NCI-H146 treated with DMSO at 0.1 percent for 48 hours (cell line): Measurements from ENCODE around the gene EVA1C.
A peak's percentile ranks its signal among the peaks of the same experiment; 100 is the strongest.
"Not testable (repeated sequence)": the region's sequence is repeated elsewhere in the genome, so short reads cannot be mapped to it uniquely, and the experiment has no call there.

Experiments
- DNase-seq: peaks from one replicate; lab custom pipeline; 2025; ENCODE audit not compliant: unreplicated experiment; lab: John Stamatoyannopoulos, UW

Gene EVA1C

GRCh38 chr21:32492376-32492775, 79.9 kb downstream of the EVA1C start:
- DNase-seq, result no peak

DNA sequence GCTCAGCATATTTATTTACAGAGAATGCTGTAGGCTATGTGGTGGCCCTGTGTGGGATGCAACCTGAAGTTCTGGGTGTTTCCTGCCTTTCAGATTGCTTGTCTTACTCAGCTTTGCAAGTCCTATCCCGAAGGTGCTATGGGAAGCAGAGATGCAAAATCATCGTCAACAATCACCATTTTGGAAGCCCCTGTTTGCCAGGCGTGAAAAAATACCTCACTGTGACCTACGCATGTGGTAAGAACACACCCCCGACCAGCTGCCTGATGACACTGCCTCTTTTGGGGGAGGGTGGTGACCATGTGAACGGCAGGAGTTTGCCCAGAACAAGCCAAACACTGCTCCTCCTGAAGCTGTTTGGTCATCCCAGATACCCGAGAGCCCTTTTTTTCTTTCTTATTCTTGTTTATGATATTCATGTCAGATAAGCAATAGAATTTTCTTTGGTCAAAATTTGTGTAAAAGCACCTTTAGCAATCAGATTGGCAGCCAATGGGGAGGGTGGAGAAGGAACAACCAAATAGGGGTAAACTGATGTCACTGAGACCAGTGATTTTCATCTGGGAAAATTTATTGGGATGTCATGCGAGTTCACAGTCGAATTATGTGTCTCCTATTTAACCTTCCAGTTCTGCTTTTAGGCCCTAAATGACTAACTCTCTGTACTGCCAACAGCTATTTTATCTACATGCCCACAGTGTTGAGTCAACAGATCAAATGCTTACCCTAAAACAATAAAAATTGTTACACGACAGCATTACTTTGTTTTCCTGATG, 82.6 kb downstream of the EVA1C start:
- no peak for DNase-seq

DNA sequence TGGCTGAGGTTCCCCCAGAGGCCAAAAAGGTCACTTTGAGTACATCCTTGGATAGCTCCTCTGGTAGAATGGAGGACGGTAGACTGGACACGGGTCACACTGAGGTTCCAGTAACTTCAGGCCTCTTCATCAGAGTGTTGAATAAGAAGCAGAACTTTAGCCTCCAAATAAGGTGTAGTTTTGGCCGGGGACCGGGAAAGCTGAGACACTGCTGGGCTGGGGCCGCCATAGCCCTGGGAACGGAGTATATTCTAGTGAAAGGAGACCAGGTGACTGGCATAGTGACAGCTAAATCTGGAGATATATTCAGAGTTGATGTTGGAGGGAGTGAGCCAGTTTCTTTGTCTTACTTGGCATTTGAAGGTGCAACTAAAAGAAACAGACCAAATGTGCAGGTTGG, 84.1 kb downstream of the EVA1C start:
- DNase-seq, result no peak

GRCh38 chr21:32499249-32500055, 86.9 kb downstream of the EVA1C start:
- no peak for DNase-seq

DNA sequence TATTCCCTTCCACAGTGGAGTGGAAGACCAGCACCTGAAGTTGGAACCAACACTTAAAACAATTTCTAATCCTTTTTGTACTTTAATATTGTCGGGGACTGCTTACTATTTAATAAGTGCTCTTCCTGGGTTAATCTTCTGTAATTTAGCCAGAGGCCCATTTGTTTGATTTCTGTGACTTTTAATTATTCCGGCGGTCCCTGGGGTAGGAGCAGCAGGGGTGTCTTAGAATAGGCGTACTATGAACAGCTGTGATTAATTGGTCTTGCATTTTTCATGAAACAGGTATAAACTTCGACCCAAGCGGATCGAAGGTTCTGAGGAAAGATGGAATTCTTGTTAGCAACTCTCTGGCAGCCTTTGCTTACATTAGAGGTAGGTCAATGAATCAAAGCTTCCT, 91.1 kb downstream of the EVA1C start:
- DNase-seq, result not testable (repeated sequence)

DNA sequence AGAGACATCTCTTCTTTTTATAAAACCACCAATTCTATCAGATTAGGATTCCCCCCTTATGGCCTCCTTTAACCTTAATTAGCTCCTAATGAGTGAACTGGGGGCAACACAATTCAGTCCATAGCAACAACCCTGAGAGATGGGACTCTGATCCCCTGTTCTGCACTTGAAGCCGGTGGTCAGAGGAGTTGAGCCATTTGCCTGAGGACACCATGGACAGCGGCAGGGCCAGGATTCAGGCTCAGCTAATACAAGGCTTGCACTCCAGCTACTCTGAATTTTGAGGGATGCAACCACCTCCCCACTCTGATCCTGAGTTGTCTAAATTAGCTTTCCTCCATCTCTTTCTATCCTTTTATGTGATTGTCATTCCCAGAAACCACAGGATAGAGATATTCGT, 93.3 kb downstream of the EVA1C start:
- not testable (repeated sequence) for DNase-seq

- not testable (repeated sequence) for DNase-seq
Measured at GRCh38 chr21:32506411-32506965, 94.0 kb downstream of the EVA1C start.

DNA sequence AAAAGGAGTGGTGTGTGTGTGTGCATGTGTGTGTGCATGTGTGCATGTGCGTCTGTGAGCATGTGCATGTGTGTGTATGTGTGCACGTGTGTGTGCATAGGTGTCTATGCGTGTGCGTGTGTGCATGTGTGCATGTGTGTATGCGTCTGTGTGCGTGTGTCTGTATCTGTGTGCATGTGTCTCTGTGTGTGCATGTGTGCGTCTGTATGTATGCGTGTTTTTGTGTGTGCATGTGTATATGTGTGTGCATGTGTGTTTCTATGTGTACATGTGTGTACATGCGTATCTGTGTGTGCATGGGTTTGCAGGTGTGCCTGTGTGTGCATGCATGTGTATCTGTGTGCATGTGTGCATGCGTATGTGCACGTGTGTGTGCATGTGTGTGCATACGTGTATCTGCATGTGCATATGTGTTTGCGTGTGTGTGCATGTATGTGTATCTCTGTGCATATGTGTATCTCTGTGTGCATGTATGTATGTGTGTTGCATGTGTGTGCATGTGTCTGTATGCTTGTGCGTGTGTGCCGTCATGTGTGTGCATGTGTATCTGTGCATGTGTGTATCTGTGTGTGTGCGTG, 94.9 kb downstream of the EVA1C start:
- DNase-seq, result no peak

GRCh38 chr21:32508036-32508435, 95.5 kb downstream of the EVA1C start:
- peak; percentile 78 for DNase-seq

GRCh38 chr21:32508558-32508957, 96.1 kb downstream of the EVA1C start:
- DNase-seq, result no peak

- not testable (repeated sequence) for DNase-seq
Measured at GRCh38 chr21:32508975-32509374, 96.5 kb downstream of the EVA1C start.

DNA sequence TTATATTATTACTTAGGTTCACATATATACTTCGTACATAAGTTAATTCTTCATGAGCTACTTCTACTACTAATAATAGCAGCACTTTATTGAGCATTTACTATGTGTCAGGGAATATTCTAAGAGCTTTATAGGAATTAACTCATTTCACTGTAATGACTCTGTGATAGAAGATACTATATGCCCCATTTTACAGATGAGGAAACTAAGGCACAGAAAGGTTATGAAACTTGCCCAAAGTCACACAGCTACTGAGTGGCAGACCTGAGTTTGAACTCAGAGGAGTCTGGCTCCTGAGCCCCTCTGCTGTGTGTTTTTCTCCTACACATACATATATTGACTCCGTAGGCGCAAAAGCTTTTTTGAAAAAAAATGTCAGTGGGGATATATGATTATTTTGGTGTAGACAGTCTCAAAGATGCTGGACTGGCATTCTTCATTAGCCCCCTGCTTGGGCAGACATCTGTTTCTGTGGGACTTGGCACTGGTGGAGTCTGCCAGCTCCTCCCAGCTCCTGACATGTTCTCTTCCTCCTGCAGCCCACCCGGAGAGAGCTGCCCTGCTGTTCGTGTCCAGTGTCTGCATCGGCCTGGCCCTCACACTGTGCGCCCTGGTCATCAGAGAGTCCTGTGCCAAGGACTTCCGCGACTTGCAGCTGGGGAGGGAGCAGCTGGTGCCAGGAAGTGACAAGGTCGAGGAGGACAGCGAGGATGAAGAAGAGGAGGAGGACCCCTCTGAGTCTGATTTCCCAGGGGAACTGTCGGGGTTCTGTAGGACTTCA, 102.0 kb downstream of the EVA1C start:
- DNase-seq, result no peak

GRCh38 chr21:32515874-32516273, 103.4 kb downstream of the EVA1C start:
- DNase-seq, result no peak

DNA sequence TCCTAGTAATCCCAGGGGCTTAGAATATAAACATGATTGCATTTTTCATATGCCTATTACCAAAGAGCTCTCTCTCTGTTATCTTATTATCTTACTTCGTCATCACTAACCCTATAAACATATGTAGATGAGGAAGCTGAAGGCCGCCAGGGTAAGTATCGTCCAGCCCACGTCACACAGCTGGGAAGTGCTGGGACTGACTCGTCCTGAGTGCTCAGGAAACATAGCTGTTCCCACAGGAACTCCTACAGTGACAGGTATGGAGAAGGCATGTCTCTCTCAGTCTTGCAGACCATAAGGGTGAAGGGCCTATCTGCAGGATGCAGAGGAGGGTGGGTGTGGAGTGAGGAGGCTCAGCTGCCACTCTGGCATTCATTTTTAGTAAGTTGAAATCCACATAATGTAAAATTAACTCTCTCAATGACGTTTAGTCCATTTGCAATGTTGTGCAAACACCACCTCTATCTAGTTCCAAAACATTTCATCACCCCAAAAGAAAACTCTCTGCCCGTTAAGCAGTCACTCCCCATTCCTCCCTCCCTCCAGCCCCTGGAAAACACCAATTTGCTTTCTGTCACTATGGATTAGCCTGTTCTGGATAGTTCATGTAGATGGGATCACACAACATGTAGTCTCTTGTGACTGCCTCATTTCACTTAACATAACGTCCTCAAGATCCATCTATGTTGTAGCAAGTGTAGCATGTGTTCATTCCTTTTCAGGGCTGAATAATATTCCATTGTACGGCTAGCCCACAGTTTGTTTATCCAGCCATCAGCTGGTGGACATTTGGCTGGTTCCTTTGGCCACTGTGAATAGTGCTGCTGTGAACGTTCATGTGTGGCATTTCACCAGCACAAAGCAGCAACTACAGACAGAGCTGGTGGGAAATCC, 104.5 kb downstream of the EVA1C start:
- DNase-seq, result no peak

DNA sequence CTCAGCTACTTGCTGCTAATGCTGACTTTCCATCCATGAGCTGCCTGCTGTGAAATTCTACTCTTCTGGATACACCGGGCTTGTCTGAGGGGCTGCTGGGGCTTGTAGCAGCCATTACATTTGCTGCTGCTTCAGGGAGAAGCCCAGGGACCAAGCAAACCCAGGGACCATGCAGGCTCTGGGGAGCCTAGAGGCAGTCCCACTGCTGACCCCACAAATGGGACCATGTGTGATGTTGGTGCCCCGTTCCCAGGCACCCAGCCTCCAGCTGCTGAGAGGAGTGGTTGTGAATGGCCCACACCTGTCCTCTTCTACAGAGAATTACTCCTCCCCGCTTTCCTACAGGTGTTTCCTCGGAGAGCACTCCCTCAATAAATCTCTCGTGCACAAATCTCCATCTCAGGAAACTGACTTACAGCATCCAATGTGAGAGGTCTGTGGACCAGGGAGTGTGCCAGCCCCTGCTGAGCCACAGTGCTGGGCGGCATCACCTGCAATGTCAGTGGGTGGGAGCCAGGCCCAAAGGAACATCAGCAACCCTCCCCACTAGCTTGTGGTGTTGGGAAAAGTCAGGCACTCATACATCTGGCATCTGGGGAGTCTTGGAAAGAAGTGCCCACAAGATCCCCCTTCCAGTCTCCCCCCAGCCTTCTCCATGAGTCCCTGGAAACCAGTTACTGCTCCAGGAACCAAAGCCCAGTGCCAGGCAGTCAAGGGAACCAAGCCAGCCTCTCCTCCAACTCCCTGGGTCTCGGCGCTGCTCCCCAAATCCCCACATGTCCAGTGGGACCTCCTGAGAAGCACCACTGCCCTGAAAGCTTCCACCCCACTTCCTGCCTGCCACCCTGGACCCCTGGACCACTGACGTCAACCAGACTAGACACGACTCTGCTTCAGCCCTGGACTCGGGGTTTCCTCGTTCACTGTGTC, 107.7 kb downstream of the EVA1C start:
- no peak for DNase-seq

- no peak for DNase-seq
Measured at GRCh38 chr21:32520875-32521735, 108.6 kb downstream of the EVA1C start.

- DNase-seq, result no peak
Measured at GRCh38 chr21:32521736-32522355, 109.3 kb downstream of the EVA1C start.
